Esophagus squamous epithelium (tissue), 5 donors: ENCODE measurements around the gene MRFAP1L1. TPM values are rescaled to one million over a fixed set of nuclear protein-coding genes. Genes with fewer than 3 reads are reported as not detected.
A peak's percentile ranks its signal among the peaks of the same experiment; 100 is the strongest.

Source experiments
- DNase-seq: peaks from one replicate; lab custom pipeline; 2025; lab: John Stamatoyannopoulos, UW
- H3K27ac ChIP-seq, 4 donors: fragments of 200-600 bp; sonication (generic); one replicate each; pipeline ENCODE4 v1.5.1; 2016 to 2019; ENCODE audit warnings: mild to moderate bottlenecking in 1 of 4
- H3K27me3 ChIP-seq, 4 donors: fragments of 200-600 bp; sonication (generic); 1 replicate in 3 of 4; 2 replicates in 1 of 4; pipeline versions ENCODE4 v1.5.1 to v1.6.0; 2017 to 2021; ENCODE audit warnings: antibody characterized with exemption in 1 of 4
- H3K36me3 ChIP-seq, 3 donors: fragments of 200-600 bp; sonication (generic); one replicate each; pipeline ENCODE4 v1.5.1; 2016 to 2019
- H3K4me1 ChIP-seq, 3 donors: fragments of 200-600 bp; sonication (generic); one replicate each; pipeline ENCODE4 v1.5.1; 2017 to 2019
- H3K4me3 ChIP-seq, 4 donors: fragments of 200-600 bp; sonication (generic); 1 replicate in 3 of 4; 2 replicates in 1 of 4; pipeline ENCODE4 v1.5.1; 2016 to 2019; ENCODE audit warnings: mild to moderate bottlenecking in 2 of 4, moderate library complexity in 1 of 4
- H3K9me3 ChIP-seq, 3 donors: fragments of 200-600 bp; sonication (generic); one replicate each; pipeline ENCODE4 v1.5.1; 2016 to 2019
- POLR2A ChIP-seq, 4 donors: fragments of 450-650 bp; IDR thresholded peaks; one replicate each; pipeline ENCODE4 v1.6.1; 2017; ENCODE audit warnings: antibody characterized with exemption in 4 of 4, mild to moderate bottlenecking in 4 of 4, moderate library complexity in 3 of 4
- WGBS, 2 donors: methylation state at CpG; one replicate each; pipeline ENCODE4 v1.1.5; 2018; 5-methylcytosine and 5-hydroxymethylcytosine counted together
- intact Hi-C: fragments of 100-400 bp; cut with DNase I; formaldehyde crosslinking; loops from one replicate; pipeline ENCODE4 v1.15.0; 2022
- total RNA-seq, 4 donors: library from RNA; depleted of rRNA; stranded (reverse); fragments of >200 nt; gene quantifications; one replicate each; pipeline ENCODE4 v1.1.0, GENCODE V29; 2016
- TF ChIP-seq, protein P1 (sequence below), 6 experiments: fragments of 450-650 bp in 4 of 6; fragments of 200-600 bp in 2 of 6; sonication (generic) in 2 of 6; IDR thresholded peaks; one replicate each; pipeline ENCODE4 v1.5.1; 2016 to 2019; ENCODE audit warnings: antibody characterized with exemption in 6 of 6, mild to moderate bottlenecking in 4 of 6, moderate library complexity in 4 of 6
- donor health status: DM: yes; HTN: yes; CAD: no.

The MRFAP1L1 gene
- total RNA-seq, 4 donors from 2014 or later = 29.5 to 63.5 (median 48.2) TPM

DNA sequence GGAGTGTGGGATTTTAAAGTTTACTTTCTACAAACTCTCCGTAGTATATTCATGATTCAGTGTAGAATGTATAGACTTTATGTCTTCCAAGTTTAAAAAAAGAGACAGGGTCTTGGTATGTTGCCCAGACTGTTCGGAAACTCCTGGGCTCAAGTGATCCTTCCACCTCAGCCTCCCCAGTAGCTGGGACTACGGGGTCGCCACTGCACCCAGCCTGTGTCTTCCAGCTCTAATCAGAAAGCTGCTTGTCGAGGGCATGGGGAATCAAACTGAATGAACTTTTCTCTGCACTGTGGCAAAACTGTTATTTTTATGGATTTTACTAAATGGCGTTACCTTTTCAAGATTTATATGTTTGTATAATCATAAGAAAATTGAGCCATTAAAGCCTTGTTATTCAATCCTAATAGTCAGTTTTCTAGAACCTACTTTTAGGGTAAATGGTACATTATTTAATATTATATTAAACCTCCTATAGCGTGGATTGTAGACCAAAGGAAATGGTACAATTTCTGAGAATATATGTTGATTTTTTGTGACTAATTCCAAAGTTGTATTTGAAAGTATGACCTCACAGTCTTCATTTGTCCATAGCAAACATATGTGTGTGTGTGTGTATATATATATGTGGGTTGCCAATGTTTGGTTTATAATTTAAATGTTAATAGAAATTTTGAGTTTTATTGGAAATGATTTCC is 7.4 kb upstream of the MRFAP1L1 start:
- intact Hi-C loops = no loop called here
- Histone ChIP-seq H3K4me1 (peaks cover 5 to 40% (median 27%) of the 10 kb centered on the region in 3 donors), H3K27me3 (no peaks in the 10 kb centered on the region), H3K4me3 (peak overlapping the region; percentile 80 to 97 (median 88)), H3K27ac (peak overlapping the region; percentile 88 to 98 (median 97)), H3K9me3 (no peaks in the 10 kb centered on the region), H3K36me3 (peaks cover 0 to 4% (median 0%) of the 10 kb centered on the region in 3 donors)
- TF ChIP-seq, protein P1, sequence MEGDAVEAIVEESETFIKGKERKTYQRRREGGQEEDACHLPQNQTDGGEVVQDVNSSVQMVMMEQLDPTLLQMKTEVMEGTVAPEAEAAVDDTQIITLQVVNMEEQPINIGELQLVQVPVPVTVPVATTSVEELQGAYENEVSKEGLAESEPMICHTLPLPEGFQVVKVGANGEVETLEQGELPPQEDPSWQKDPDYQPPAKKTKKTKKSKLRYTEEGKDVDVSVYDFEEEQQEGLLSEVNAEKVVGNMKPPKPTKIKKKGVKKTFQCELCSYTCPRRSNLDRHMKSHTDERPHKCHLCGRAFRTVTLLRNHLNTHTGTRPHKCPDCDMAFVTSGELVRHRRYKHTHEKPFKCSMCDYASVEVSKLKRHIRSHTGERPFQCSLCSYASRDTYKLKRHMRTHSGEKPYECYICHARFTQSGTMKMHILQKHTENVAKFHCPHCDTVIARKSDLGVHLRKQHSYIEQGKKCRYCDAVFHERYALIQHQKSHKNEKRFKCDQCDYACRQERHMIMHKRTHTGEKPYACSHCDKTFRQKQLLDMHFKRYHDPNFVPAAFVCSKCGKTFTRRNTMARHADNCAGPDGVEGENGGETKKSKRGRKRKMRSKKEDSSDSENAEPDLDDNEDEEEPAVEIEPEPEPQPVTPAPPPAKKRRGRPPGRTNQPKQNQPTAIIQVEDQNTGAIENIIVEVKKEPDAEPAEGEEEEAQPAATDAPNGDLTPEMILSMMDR (IDR thresholded peaks at IDR 0.05) = no peak
- no peak for TF ChIP-seq POLR2A (IDR thresholded peaks at IDR 0.05)
- DNase-seq = no peak
- 11 to 20% methylated on average over 7 of the region's 7 CpGs for WGBS, 2 donors

DNA sequence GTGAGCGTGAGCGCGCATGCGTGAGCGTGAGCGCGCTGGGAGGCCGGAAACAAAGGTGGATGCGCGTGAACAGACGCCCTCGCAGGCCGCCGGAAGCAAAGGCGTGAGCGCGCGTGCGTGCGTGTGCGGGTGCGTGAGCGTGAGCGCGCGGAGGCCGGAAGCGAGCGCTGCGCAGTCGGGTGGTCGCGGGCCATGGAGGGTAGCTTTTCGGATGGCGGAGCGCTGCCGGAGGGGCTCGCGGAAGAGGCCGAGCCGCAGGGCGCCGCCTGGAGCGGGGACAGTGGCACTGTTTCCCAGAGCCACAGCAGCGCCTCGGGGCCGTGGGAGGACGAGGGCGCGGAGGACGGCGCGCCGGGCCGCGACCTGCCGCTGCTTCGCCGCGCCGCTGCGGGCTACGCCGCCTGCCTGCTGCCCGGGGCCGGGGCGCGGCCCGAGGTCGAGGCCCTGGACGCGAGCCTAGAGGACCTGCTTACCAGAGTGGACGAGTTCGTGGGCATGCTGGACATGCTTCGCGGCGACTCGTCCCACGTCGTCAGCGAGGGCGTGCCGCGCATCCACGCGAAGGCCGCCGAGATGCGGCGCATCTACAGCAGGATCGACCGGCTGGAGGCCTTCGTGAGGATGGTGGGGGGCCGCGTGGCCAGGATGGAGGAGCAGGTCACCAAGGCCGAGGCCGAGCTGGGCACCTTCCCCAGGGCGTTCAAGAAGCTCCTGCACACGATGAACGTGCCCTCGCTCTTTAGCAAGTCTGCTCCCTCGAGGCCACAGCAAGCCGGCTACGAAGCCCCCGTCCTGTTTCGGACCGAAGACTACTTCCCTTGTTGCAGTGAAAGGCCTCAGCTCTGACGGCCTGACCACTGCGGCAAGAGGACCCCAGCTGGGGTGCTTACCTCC is 6.6 kb upstream of the MRFAP1L1 start, which contains the start of gene BLOC1S4:
BLOC1S4 (plus strand) TSS at position 157 of the 894 bp plus-strand sequence; CDS start at position 193, 36 bp downstream.
- TF ChIP-seq, protein P1 (IDR thresholded peaks at IDR 0.05) = peak in 2 of 6 experiments; percentile 17 to 45
- TF ChIP-seq POLR2A (IDR thresholded peaks at IDR 0.05) = peak in 3 of 4 donors; percentile 47 to 88 (median 83)
- peaks cover 0 to 4% (median 0%) of the 10 kb centered on the region in 3 donors for H3K36me3 ChIP-seq
- H3K27ac ChIP-seq = peak within 1 kb of the TSS; percentile 88 to 98 (median 97)
- H3K4me1 ChIP-seq = peaks cover 5 to 40% (median 27%) of the 10 kb centered on the region in 3 donors
- WGBS, 2 donors = 1 to 2% methylated on average over 17 to 64 of the region's 109 CpGs
- H3K4me3 ChIP-seq = peak within 1 kb of the TSS; percentile 80 to 97 (median 88)
- H3K27me3 ChIP-seq = no peaks in the 10 kb centered on the region
- DNase-seq = peak; percentile 31
- intact Hi-C loops = no loop called here
- H3K9me3 ChIP-seq = no peaks in the 10 kb centered on the region

- Histone ChIP-seq H3K4me3 (peak overlapping the region; percentile 80 to 97 (median 88)), H3K4me1 (peaks cover 5 to 38% (median 27%) of the 10 kb centered on the region in 3 donors), H3K27me3 (no peaks in the 10 kb centered on the region), H3K36me3 (peaks cover 0 to 4% (median 0%) of the 10 kb centered on the region in 3 donors), H3K27ac (peak overlapping the region; percentile 88 to 98 (median 97)), H3K9me3 (no peaks in the 10 kb centered on the region)
- intact Hi-C loops = no loop called here
- 4 to 8% methylated on average over 9 of the region's 9 CpGs for WGBS, 2 donors
- no peak for DNase-seq
- TF ChIP-seq, protein P1 (IDR thresholded peaks at IDR 0.05) = no peak
- no peak for TF ChIP-seq POLR2A (IDR thresholded peaks at IDR 0.05)
These were observed 6.0 kb upstream of the MRFAP1L1 start for GRCh38 chr4:6715704-6716017.

- peaks cover 5 to 38% (median 25%) of the 10 kb centered on the region in 3 donors for H3K4me1 ChIP-seq
- intact Hi-C loops = no loop called here
- TF ChIP-seq, protein P1 (IDR thresholded peaks at IDR 0.05) = no peak
- no peak for TF ChIP-seq POLR2A (IDR thresholded peaks at IDR 0.05)
- peaks cover 0 to 4% (median 0%) of the 10 kb centered on the region in 3 donors for H3K36me3 ChIP-seq
- no peak overlapping the region for H3K4me3 ChIP-seq
- no peak for DNase-seq
- 30 to 58% methylated on average over 1 of the region's 1 CpG for WGBS, 2 donors
- H3K27ac ChIP-seq = peak overlapping the region in 1 of 4 donors; percentile 98
- H3K27me3 ChIP-seq = no peaks in the 10 kb centered on the region
- no peaks in the 10 kb centered on the region for H3K9me3 ChIP-seq
These were observed 5.3 kb upstream of the MRFAP1L1 start for GRCh38 chr4:6714954-6715353.
